H1 (cell line): Measurements from ENCODE around the gene ACCS. TPM values are rescaled to one million over a fixed set of nuclear protein-coding genes. Genes with fewer than 3 reads are reported as not detected.

ENCODE experiments used
- EP300 ChIP-seq, 2 experiments: IDR thresholded peaks; 1 replicate in 1 of 2; 2 replicates in 1 of 2; pipeline ENCODE4 v1.6.1; 2011 to 2012; ENCODE audit warnings: low read depth in 2 of 2, low read length in 2 of 2, mild to moderate bottlenecking in 2 of 2, borderline replicate concordance in 1 of 2, inconsistent platforms in 1 of 2, moderate library complexity in 1 of 2
- JUN ChIP-seq: IDR thresholded peaks from 2 replicates; pipeline ENCODE4 v1.6.1; 2011; ENCODE audit warnings: low read depth, mild to moderate bottlenecking, improper control_type of control experiment, low read length
- POU5F1 ChIP-seq: IDR thresholded peaks from 2 replicates; pipeline ENCODE4 v1.6.1; 2011; ENCODE audit warnings: low read depth, mild to moderate bottlenecking, low read length, moderate library complexity
- RBBP5 ChIP-seq: IDR thresholded peaks from 2 replicates; pipeline ENCODE4 v1.7.1; 2012; ENCODE audit warnings: low read depth, mild to moderate bottlenecking, inconsistent platforms, low read length, moderate library complexity, borderline replicate concordance
- RNF2 ChIP-seq: fragments of 200-900, 300-1000 bp; sonication (generic); IDR thresholded peaks from 2 replicates; pipeline ENCODE4 v1.7.1; 2016; ENCODE audit warnings: borderline replicate concordance, low read depth, mild to moderate bottlenecking, antibody characterized with exemption, low read length; ENCODE audit not compliant: poor library complexity, severe bottlenecking; ENCODE audit errors: missing control alignments
- SP1 ChIP-seq: IDR thresholded peaks from 2 replicates; pipeline ENCODE4 v1.6.1; 2011; ENCODE audit warnings: low read depth, low read length
- SRF ChIP-seq: IDR thresholded peaks from 2 replicates; pipeline ENCODE4 v1.6.1; 2011; ENCODE audit warnings: mild to moderate bottlenecking, low read depth, low read length, moderate library complexity
- TCF12 ChIP-seq: IDR thresholded peaks from 2 replicates; pipeline ENCODE4 v1.6.1; 2011; ENCODE audit warnings: low read depth, mild to moderate bottlenecking, low read length
- polyA plus RNA-seq, 7 experiments: library from polyadenylated mRNA; depleted of rRNA in 3 of 7; stranded (reverse) in 5 of 7; unstranded in 2 of 7; fragments of >200 nt in 5 of 7; fragments of 200-250 nt in 2 of 7; gene quantifications; 1 replicate in 5 of 7; 2 replicates in 1 of 7; 4 replicates in 1 of 7; pipeline versions ENCODE4 v1.2.1 to v1.2.3, GENCODE V29; 2011 to 2013; ENCODE audit warnings: missing spikeins in 2 of 7, mixed read lengths in 2 of 7
- total RNA-seq: library from RNA; stranded (reverse); fragmentation: NEBNext Ultra II Directional; extraction: Animal tissue kit (Norgen Biotek cat#: 25700); gene quantifications from 2 replicates; pipeline ENCODE4 v1.2.1, GENCODE V29; 2021
- TF ChIP-seq, protein P1 (sequence below): fragments of 300-600 bp; sonication (generic); IDR thresholded peaks from 2 replicates; pipeline ENCODE4 v1.7.1; 2012; ENCODE audit warnings: low read length, moderate library complexity, mild to moderate bottlenecking, inconsistent platforms; ENCODE audit not compliant: insufficient replicate concordance
- TF ChIP-seq, protein P2 (sequence below): IDR thresholded peaks from 2 replicates; pipeline ENCODE4 v1.6.1; 2012; ENCODE audit warnings: inconsistent platforms

Gene ACCS
- total and polyA plus RNA-seq, 2 of the 8 experiments (the other 6 are each of a cell fraction or from before 2014, with no cell fraction given): 6.0 to 8.0 TPM

DNA sequence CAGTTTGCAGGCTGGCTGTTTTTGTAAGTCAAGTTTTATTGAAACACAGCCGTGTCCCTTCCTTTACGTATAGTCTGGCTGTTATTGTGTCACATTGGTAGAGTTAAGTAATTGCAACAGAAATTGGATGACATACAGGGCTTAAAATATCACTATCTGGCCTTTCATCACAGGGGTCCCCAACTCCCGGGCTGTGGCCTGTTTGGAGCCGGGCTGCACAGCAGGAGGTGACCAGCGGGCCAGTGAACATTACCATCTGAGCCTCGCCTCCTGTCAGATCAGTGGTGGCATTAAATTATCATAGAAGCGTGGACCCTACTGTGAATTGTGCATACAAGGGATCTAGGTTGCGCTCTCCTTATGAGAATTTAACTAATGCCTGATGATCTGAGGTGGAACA lies 61.1 kb downstream of the ACCS start (continued):
- TF ChIP-seq, protein P1, sequence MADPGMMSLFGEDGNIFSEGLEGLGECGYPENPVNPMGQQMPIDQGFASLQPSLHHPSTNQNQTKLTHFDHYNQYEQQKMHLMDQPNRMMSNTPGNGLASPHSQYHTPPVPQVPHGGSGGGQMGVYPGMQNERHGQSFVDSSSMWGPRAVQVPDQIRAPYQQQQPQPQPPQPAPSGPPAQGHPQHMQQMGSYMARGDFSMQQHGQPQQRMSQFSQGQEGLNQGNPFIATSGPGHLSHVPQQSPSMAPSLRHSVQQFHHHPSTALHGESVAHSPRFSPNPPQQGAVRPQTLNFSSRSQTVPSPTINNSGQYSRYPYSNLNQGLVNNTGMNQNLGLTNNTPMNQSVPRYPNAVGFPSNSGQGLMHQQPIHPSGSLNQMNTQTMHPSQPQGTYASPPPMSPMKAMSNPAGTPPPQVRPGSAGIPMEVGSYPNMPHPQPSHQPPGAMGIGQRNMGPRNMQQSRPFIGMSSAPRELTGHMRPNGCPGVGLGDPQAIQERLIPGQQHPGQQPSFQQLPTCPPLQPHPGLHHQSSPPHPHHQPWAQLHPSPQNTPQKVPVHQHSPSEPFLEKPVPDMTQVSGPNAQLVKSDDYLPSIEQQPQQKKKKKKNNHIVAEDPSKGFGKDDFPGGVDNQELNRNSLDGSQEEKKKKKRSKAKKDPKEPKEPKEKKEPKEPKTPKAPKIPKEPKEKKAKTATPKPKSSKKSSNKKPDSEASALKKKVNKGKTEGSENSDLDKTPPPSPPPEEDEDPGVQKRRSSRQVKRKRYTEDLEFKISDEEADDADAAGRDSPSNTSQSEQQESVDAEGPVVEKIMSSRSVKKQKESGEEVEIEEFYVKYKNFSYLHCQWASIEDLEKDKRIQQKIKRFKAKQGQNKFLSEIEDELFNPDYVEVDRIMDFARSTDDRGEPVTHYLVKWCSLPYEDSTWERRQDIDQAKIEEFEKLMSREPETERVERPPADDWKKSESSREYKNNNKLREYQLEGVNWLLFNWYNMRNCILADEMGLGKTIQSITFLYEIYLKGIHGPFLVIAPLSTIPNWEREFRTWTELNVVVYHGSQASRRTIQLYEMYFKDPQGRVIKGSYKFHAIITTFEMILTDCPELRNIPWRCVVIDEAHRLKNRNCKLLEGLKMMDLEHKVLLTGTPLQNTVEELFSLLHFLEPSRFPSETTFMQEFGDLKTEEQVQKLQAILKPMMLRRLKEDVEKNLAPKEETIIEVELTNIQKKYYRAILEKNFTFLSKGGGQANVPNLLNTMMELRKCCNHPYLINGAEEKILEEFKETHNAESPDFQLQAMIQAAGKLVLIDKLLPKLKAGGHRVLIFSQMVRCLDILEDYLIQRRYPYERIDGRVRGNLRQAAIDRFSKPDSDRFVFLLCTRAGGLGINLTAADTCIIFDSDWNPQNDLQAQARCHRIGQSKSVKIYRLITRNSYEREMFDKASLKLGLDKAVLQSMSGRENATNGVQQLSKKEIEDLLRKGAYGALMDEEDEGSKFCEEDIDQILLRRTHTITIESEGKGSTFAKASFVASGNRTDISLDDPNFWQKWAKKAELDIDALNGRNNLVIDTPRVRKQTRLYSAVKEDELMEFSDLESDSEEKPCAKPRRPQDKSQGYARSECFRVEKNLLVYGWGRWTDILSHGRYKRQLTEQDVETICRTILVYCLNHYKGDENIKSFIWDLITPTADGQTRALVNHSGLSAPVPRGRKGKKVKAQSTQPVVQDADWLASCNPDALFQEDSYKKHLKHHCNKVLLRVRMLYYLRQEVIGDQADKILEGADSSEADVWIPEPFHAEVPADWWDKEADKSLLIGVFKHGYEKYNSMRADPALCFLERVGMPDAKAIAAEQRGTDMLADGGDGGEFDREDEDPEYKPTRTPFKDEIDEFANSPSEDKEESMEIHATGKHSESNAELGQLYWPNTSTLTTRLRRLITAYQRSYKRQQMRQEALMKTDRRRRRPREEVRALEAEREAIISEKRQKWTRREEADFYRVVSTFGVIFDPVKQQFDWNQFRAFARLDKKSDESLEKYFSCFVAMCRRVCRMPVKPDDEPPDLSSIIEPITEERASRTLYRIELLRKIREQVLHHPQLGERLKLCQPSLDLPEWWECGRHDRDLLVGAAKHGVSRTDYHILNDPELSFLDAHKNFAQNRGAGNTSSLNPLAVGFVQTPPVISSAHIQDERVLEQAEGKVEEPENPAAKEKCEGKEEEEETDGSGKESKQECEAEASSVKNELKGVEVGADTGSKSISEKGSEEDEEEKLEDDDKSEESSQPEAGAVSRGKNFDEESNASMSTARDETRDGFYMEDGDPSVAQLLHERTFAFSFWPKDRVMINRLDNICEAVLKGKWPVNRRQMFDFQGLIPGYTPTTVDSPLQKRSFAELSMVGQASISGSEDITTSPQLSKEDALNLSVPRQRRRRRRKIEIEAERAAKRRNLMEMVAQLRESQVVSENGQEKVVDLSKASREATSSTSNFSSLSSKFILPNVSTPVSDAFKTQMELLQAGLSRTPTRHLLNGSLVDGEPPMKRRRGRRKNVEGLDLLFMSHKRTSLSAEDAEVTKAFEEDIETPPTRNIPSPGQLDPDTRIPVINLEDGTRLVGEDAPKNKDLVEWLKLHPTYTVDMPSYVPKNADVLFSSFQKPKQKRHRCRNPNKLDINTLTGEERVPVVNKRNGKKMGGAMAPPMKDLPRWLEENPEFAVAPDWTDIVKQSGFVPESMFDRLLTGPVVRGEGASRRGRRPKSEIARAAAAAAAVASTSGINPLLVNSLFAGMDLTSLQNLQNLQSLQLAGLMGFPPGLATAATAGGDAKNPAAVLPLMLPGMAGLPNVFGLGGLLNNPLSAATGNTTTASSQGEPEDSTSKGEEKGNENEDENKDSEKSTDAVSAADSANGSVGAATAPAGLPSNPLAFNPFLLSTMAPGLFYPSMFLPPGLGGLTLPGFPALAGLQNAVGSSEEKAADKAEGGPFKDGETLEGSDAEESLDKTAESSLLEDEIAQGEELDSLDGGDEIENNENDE: no peak
- TF ChIP-seq JUN: no peak
- TF ChIP-seq EP300 (IDR thresholded peaks at IDR 0.05; ENCODE audit: borderline replicate concordance in 1 of 2, low read depth in 2 of 2, low read length in 2 of 2): no peak
- no peak for TF ChIP-seq RBBP5
- no peak for TF ChIP-seq SRF
- TF ChIP-seq SP1: no peak
- no peak for TF ChIP-seq RNF2
- no peak for TF ChIP-seq TCF12
- no peak for TF ChIP-seq POU5F1
- TF ChIP-seq, protein P2, sequence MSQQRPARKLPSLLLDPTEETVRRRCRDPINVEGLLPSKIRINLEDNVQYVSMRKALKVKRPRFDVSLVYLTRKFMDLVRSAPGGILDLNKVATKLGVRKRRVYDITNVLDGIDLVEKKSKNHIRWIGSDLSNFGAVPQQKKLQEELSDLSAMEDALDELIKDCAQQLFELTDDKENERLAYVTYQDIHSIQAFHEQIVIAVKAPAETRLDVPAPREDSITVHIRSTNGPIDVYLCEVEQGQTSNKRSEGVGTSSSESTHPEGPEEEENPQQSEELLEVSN: no peak
